HCT116 (cell line): ENCODE data around the gene KTN1. TPM values are rescaled to one million over a fixed set of nuclear protein-coding genes. Genes with fewer than 3 reads are reported as not detected.

Experiments
- ATAC-seq: fragments of 200-7000 bp; cut with Tn5 transposase; 2 replicates; pipeline ENCODE4 v1.9.1; 2020; ENCODE audit warnings: mild to moderate bottlenecking, moderate library complexity
- BruUV-seq: library from RNA; stranded (reverse); fragments of 400-500 nt; replicated peaks from 2 replicates; lab custom pipeline; 2021; lab: Mats Ljungman, UMichigan
- CTCF ChIA-PET: fragments of 300-600 bp; sonication (Branson Sonifier 250); formaldehyde crosslinking; loops from one replicate; lab custom pipeline; 2021; ENCODE audit warnings: antibody characterized with exemption; lab: Charles Lee
- POLR2A ChIA-PET: fragments of 300-600, 350-600 bp; sonication (Branson Sonifier 250); formaldehyde crosslinking; loops from one replicate; lab custom pipeline; 2021; ENCODE audit warnings: antibody characterized with exemption; lab: Charles Lee
- RAD21 ChIA-PET, 2 experiments: fragments of 300-600 bp; sonication (Branson Sonifier 250); formaldehyde crosslinking; loops; one replicate each; lab custom pipeline; 2023; ENCODE audit warnings: low total read pairs in 2 of 2; ENCODE audit not compliant: uncharacterized antibody in 2 of 2, unreplicated experiment in 2 of 2, low non-redundant PET in 1 of 2; lab: Charles Lee
- DNase-seq: peaks from one replicate; pipeline ENCODE4 v3.0.0-alpha.2; 2010; ENCODE audit warnings: low read depth, low spot score
- H2AFZ ChIP-seq: fragments of 200-600 bp; shearing (Covaris generic), sonication (generic); 2 replicates; pipeline ENCODE4 v1.6.1; 2017; ENCODE audit warnings: low read depth, mixed run types, mixed read lengths, antibody characterized with exemption, low read length; ENCODE audit not compliant: poor library complexity, severe bottlenecking
- H3K27ac ChIP-seq: 2 replicates; pipeline ENCODE4 v1.5.1; 2012; ENCODE audit warnings: low read depth, low read length
- H3K27me3 ChIP-seq: fragments of 200-600 bp; sonication (generic); 2 replicates; pipeline ENCODE4 v1.6.1; 2016; ENCODE audit warnings: mixed run types, low read length, mixed read lengths; ENCODE audit not compliant: insufficient read depth
- H3K36me3 ChIP-seq, 2 experiments: fragments of 200-500 bp in 1 of 2; fragments of 200-600 bp in 1 of 2; sonication (Bioruptor generic) in 1 of 2; sonication (generic) in 1 of 2; 2 replicates each; pipeline versions ENCODE4 v1.5.1 to v1.6.1; 2014 to 2016; ENCODE audit warnings: low read length in 2 of 2, inconsistent platforms in 1 of 2, mixed read lengths in 1 of 2, mixed run types in 1 of 2; ENCODE audit not compliant: insufficient read depth in 2 of 2, control insufficient read depth in 1 of 2
- H3K4me1 ChIP-seq, 2 experiments: fragments of 200-600 bp in 1 of 2; sonication (generic) in 1 of 2; 2 replicates each; pipeline versions ENCODE4 v1.5.1 to v1.6.1; 2012 to 2017; ENCODE audit warnings: low read length in 2 of 2, inconsistent platforms in 1 of 2, mild to moderate bottlenecking in 1 of 2, mixed read lengths in 1 of 2, mixed run types in 1 of 2, moderate library complexity in 1 of 2; ENCODE audit not compliant: insufficient read depth in 2 of 2, control insufficient read depth in 1 of 2
- H3K4me2 ChIP-seq: fragments of 200-600 bp; sonication (generic); 2 replicates; pipeline ENCODE4 v1.6.1; 2017; ENCODE audit warnings: mixed run types, low read length, mixed read lengths
- H3K4me3 ChIP-seq, 2 experiments: fragments of 200-600 bp in 1 of 2; sonication (generic) in 1 of 2; replicated peaks in 1 of 2; 2 replicates each; pipeline ENCODE4 v1.5.1; 2011 to 2016; ENCODE audit warnings: low read length in 2 of 2, control low read depth in 1 of 2, low read depth in 1 of 2, mild to moderate bottlenecking in 1 of 2, mixed read lengths in 1 of 2, mixed run types in 1 of 2
- H3K79me2 ChIP-seq: fragments of 200-600 bp; sonication (generic); 2 replicates; pipeline ENCODE4 v1.6.1; 2017; ENCODE audit warnings: mild to moderate bottlenecking, mixed run types, low read length, moderate library complexity, mixed read lengths; ENCODE audit not compliant: insufficient read depth
- H3K9ac ChIP-seq: fragments of 200-600 bp; sonication (generic); 2 replicates; pipeline ENCODE4 v1.6.1; 2016; ENCODE audit warnings: low read length, mixed read lengths
- H3K9me2 ChIP-seq: fragments of 200-600 bp; sonication (generic), shearing (Covaris generic); 2 replicates; pipeline ENCODE4 v1.6.1; 2017; ENCODE audit warnings: mixed run types, mild to moderate bottlenecking, moderate library complexity; ENCODE audit not compliant: insufficient read depth
- H3K9me3 ChIP-seq, 2 experiments: fragments of 200-500 bp in 1 of 2; fragments of 200-600 bp in 1 of 2; sonication (Bioruptor generic) in 1 of 2; sonication (generic) in 1 of 2; 2 replicates each; pipeline ENCODE4 v1.6.1; 2014 to 2017; ENCODE audit warnings: low read length in 2 of 2, mixed read lengths in 2 of 2, inconsistent platforms in 1 of 2, low read depth in 1 of 2, mild to moderate bottlenecking in 1 of 2, mixed run types in 1 of 2, moderate library complexity in 1 of 2; ENCODE audit not compliant: control insufficient read depth in 1 of 2, insufficient read depth in 1 of 2
- H4K20me1 ChIP-seq: fragments of 200-600 bp; sonication (generic), shearing (Covaris generic); 2 replicates; pipeline ENCODE4 v1.6.1; 2017; ENCODE audit warnings: mixed run types, mild to moderate bottlenecking, moderate library complexity; ENCODE audit not compliant: insufficient read depth
- CBX3 ChIP-seq: IDR thresholded peaks from 2 replicates; pipeline ENCODE4 v1.6.1; 2012; ENCODE audit warnings: low read depth
- EGR1 ChIP-seq: IDR thresholded peaks from 2 replicates; pipeline ENCODE4 v1.6.1; 2012; ENCODE audit warnings: low read depth
- ELF1 ChIP-seq: IDR thresholded peaks from 2 replicates; pipeline ENCODE4 v1.6.1; 2012; ENCODE audit warnings: low read depth, borderline replicate concordance
- EZH2 ChIP-seq: fragments of 200-600 bp; sonication (generic); IDR thresholded peaks from 2 replicates; pipeline ENCODE4 v1.6.1; 2017; ENCODE audit warnings: antibody characterized with exemption, mixed run types
- JUND ChIP-seq: IDR thresholded peaks from 2 replicates; pipeline ENCODE4 v1.6.1; 2012
- MAX ChIP-seq: IDR thresholded peaks from 2 replicates; pipeline ENCODE4 v1.6.1; 2012
- POLR2A ChIP-seq: IDR thresholded peaks from 2 replicates; pipeline ENCODE4 v1.7.0; 2011; ENCODE audit warnings: borderline replicate concordance; ENCODE audit not compliant: insufficient read depth, insufficient read length; ENCODE audit errors: extremely low read depth
- POLR2AphosphoS5 ChIP-seq: IDR thresholded peaks from 2 replicates; pipeline ENCODE4 v1.6.1; 2011; ENCODE audit warnings: mild to moderate bottlenecking, low read depth, low read length, moderate library complexity
- RAD21 ChIP-seq: IDR thresholded peaks from 2 replicates; pipeline ENCODE4 v1.6.1; 2012; ENCODE audit warnings: low read depth, mild to moderate bottlenecking
- SP1 ChIP-seq: IDR thresholded peaks from 2 replicates; pipeline ENCODE4 v1.6.1; 2012; ENCODE audit warnings: low read depth
- SRF ChIP-seq: IDR thresholded peaks from 2 replicates; pipeline ENCODE4 v1.6.1; 2012; ENCODE audit warnings: low read depth
- TCF7L2 ChIP-seq: IDR thresholded peaks from 2 replicates; pipeline ENCODE4 v1.7.0; 2011; ENCODE audit warnings: borderline replicate concordance, inconsistent platforms; ENCODE audit not compliant: insufficient read depth, insufficient read length; ENCODE audit errors: extremely low read depth
- ZFX ChIP-seq: fragments of 450-650 bp; IDR thresholded peaks from 2 replicates; pipeline ENCODE4 v1.6.1; 2017
- intact Hi-C: fragments of 100-400 bp; cut with micrococcal nuclease; formaldehyde crosslinking; loops from 2 replicates; pipeline ENCODE4 v1.10.0; 2022
- total RNA-seq: library from RNA; stranded (reverse); gene quantifications from one replicate; pipeline ENCODE4 v1.2.1, GENCODE V29; 2021; ENCODE audit not compliant: unreplicated experiment
- TF ChIP-seq, protein P1 (sequence below), 3 experiments: fragments of 200-600 bp in 1 of 3; sonication (generic) in 1 of 3; IDR thresholded peaks in 2 of 3; conservative IDR thresholded peaks in 1 of 3; 2 replicates each; pipeline ENCODE4 v1.5.1; 2012 to 2017; ENCODE audit warnings: low read depth in 2 of 3, low read length in 2 of 3, antibody characterized with exemption in 1 of 3, borderline replicate concordance in 1 of 3, control low read depth in 1 of 3, mild to moderate bottlenecking in 1 of 3, mixed read lengths in 1 of 3, mixed run types in 1 of 3, moderate library complexity in 1 of 3; ENCODE audit not compliant: insufficient read depth in 1 of 3

The KTN1 gene
- total RNA-seq, 1 experiment from 2014 or later = 105 TPM

- H4K20me1 ChIP-seq = no peaks in the 10 kb centered on the region
- RAD21 ChIA-PET = no interaction called here
- H3K9ac ChIP-seq = no peak overlapping the region
- DNase-seq (no peak), ATAC-seq (no peak)
- TF ChIP-seq ZFX = no peak
- no peak for TF ChIP-seq RAD21
- no peak for TF ChIP-seq CBX3
- TF ChIP-seq ELF1 = no peak
- no peak for TF ChIP-seq TCF7L2
- no peak for TF ChIP-seq POLR2AphosphoS5
- TF ChIP-seq SRF = no peak
- TF ChIP-seq, protein P1, sequence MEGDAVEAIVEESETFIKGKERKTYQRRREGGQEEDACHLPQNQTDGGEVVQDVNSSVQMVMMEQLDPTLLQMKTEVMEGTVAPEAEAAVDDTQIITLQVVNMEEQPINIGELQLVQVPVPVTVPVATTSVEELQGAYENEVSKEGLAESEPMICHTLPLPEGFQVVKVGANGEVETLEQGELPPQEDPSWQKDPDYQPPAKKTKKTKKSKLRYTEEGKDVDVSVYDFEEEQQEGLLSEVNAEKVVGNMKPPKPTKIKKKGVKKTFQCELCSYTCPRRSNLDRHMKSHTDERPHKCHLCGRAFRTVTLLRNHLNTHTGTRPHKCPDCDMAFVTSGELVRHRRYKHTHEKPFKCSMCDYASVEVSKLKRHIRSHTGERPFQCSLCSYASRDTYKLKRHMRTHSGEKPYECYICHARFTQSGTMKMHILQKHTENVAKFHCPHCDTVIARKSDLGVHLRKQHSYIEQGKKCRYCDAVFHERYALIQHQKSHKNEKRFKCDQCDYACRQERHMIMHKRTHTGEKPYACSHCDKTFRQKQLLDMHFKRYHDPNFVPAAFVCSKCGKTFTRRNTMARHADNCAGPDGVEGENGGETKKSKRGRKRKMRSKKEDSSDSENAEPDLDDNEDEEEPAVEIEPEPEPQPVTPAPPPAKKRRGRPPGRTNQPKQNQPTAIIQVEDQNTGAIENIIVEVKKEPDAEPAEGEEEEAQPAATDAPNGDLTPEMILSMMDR (IDR thresholded peaks at IDR 0.05 in 2 of 3, conservative IDR thresholded peaks at IDR 0.05 in 1 of 3; ENCODE audit: borderline replicate concordance in 1 of 3, insufficient read depth in 1 of 3, low read depth in 2 of 3, low read length in 2 of 3) = no peak
- no peak for TF ChIP-seq JUND
- TF ChIP-seq POLR2A = no peak
- no peak for TF ChIP-seq EZH2
- TF ChIP-seq SP1 = no peak
- no peak for TF ChIP-seq EGR1
- no peak for TF ChIP-seq MAX
- no peaks in the 10 kb centered on the region for H3K27me3 ChIP-seq
- CTCF ChIA-PET = interaction anchor here (0.8 to 1.5 kb wide), 2 partner anchors 9 to 204 kb away, joined by 3 to 4 read pairs; no protein-coding TSS in a partner anchor
- intact Hi-C loops = no loop called here
- no peaks in the 10 kb centered on the region for H3K9me2 ChIP-seq
- H3K9me3 ChIP-seq = no peaks in the 10 kb centered on the region
- H2AFZ ChIP-seq = no peak overlapping the region
- 0 out of 2 replicates have a peak, but pooled peaks cover 3% of the 10 kb centered on the region for H3K79me2 ChIP-seq
- no TSS peak for BruUV-seq
- POLR2A ChIA-PET = no interaction called here
- H3K4me2 ChIP-seq = no peak overlapping the region
- peaks cover 49 to 57% of the 10 kb centered on the region in 2 experiments for H3K36me3 ChIP-seq
- no peak overlapping the region for H3K27ac ChIP-seq
- no peaks in the 10 kb centered on the region for H3K4me1 ChIP-seq
- H3K4me3 ChIP-seq = no peak overlapping the region
Observed at GRCh38 chr14:55650992-55651391, 71.0 kb downstream of the KTN1 start.
